SU-DHL-6 (cell line): ENCODE data around the gene CRCP.

Experiments used
- H2AFZ ChIP-seq: fragments of 200-600 bp; sonication (generic); 2 replicates; pipeline ENCODE4 v1.6.1; 2014; ENCODE audit warnings: low read depth, mild to moderate bottlenecking, moderate library complexity, mixed read lengths, antibody characterized with exemption, low read length; ENCODE audit not compliant: severe bottlenecking
- H3F3A ChIP-seq: fragments of 200-600 bp; shearing (Covaris generic); 2 replicates; pipeline ENCODE4 v1.6.0; 2016; ENCODE audit warnings: antibody characterized with exemption, mild to moderate bottlenecking; ENCODE audit not compliant: insufficient read depth
- H3K27ac ChIP-seq: fragments of 200-600 bp; sonication (generic); 2 replicates; pipeline ENCODE4 v1.5.1; 2016; ENCODE audit warnings: low read depth, mild to moderate bottlenecking, low read length, moderate library complexity, mixed read lengths
- H3K27me3 ChIP-seq: fragments of 200-600 bp; sonication (generic), shearing (Covaris generic); 2 replicates; pipeline ENCODE4 v1.6.0; 2014; ENCODE audit warnings: mild to moderate bottlenecking, low read length
- H3K36me3 ChIP-seq: fragments of 200-600 bp; sonication (generic); 2 replicates; pipeline ENCODE4 v1.6.1; 2014; ENCODE audit warnings: mild to moderate bottlenecking, low read length, mixed read lengths
- H3K4me2 ChIP-seq: fragments of 300-600, 200-600 bp; shearing (Covaris generic), sonication (generic); 2 replicates; pipeline ENCODE4 v1.6.0; 2014; ENCODE audit warnings: low read length, low read depth, mild to moderate bottlenecking; ENCODE audit not compliant: poor library complexity, severe bottlenecking
- H3K4me3 ChIP-seq: fragments of 200-600 bp; sonication (generic); 2 replicates; pipeline ENCODE4 v1.5.1; 2014; ENCODE audit warnings: antibody characterized with exemption, low read length, mild to moderate bottlenecking, mixed read lengths; ENCODE audit not compliant: insufficient read depth, poor library complexity, severe bottlenecking
- H3K79me2 ChIP-seq: fragments of 200-600 bp; sonication (generic); 2 replicates; pipeline ENCODE4 v1.6.1; 2014; ENCODE audit warnings: mild to moderate bottlenecking, low read length, moderate library complexity; ENCODE audit not compliant: insufficient read depth
- H3K9ac ChIP-seq: fragments of 200-600 bp; sonication (generic); 2 replicates; pipeline ENCODE4 v1.7.0; 2014; ENCODE audit warnings: mild to moderate bottlenecking, low read length
- H3K9me2 ChIP-seq: fragments of 200-600 bp; sonication (generic); replicated peaks from 2 replicates; pipeline ENCODE4 v1.6.1; 2014; ENCODE audit warnings: low read length; ENCODE audit not compliant: insufficient read depth
- H3K9me3 ChIP-seq: fragments of 200-600 bp; sonication (generic); 2 replicates; pipeline ENCODE4 v1.6.1; 2014; ENCODE audit warnings: low read length, mixed read lengths; ENCODE audit not compliant: insufficient read depth
- H4K20me1 ChIP-seq: fragments of 200-600 bp; sonication (generic); 2 replicates; pipeline ENCODE4 v1.6.1; 2014; ENCODE audit warnings: low read depth, mild to moderate bottlenecking, antibody characterized with exemption, low read length, moderate library complexity, mixed read lengths
- EZH2phosphoT487 ChIP-seq: fragments of 200-600 bp; sonication (generic), shearing (Covaris generic); conservative IDR thresholded peaks from 2 replicates; pipeline ENCODE4 v1.6.1; 2018; ENCODE audit warnings: mild to moderate bottlenecking, antibody characterized with exemption, low read length, moderate library complexity, mixed read lengths
- TF ChIP-seq, protein P1 (sequence below): fragments of 200-600 bp; sonication (generic); IDR thresholded peaks from one replicate; pipeline ENCODE4 v1.5.1; 2017; ENCODE audit warnings: antibody characterized with exemption, mild to moderate bottlenecking, low read length, moderate library complexity; ENCODE audit not compliant: insufficient read depth, poor library complexity, severe bottlenecking

CRCP gene

DNA sequence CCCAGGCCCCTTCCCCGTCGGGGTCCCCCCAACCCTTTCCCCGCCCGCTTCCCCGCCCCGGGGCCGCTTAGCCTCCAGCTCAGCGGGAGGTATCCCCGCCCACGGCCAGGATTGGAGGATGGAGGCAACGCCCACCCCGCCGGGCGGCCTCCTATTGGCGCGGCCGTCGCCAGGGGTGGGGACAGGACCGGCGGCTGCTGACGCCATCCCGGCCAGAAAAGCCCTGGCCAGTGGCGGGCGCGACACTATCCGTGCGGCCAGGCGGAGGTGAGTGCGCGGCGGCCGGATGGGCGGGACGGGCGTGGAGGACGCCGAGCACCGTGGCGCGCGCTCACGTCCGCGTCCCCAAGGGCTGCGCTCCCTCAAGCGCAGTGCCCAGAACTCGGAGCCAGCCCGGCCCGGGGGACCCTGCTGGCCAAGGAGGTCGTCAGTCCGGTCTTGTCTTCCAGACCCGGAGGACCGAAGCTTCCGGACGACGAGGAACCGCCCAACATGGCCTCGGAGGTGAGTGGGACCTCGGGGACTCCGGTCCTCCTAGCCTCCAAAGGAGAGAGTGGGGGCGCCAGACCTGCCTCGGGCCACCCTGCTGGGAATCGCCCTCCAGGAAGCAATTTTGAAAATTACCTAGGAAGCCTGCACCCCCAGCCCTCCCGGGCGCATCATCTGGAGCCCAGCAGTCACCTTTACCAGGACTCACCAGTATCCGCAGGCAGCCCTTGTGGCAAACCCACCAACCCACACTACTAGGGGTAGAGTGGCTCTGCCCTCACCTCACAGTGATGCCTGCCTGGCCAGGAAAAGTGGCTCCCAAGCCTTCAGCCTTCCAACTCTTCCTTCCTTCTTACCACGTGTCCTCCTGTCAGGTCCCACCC, 38.8 kb upstream of the CRCP start, which contains the start of gene ASL:
Gene ASL, plus strand, starts transcription at position 230 of the 872 bp plus-strand sequence. Its CDS starts 263 bp downstream, at position 493.
- no peaks in the 10 kb centered on the region for H3K9me2 ChIP-seq
- no peaks in the 10 kb centered on the region for H3K27me3 ChIP-seq
- TF ChIP-seq EZH2phosphoT487, result no peak
- TF ChIP-seq, protein P1, sequence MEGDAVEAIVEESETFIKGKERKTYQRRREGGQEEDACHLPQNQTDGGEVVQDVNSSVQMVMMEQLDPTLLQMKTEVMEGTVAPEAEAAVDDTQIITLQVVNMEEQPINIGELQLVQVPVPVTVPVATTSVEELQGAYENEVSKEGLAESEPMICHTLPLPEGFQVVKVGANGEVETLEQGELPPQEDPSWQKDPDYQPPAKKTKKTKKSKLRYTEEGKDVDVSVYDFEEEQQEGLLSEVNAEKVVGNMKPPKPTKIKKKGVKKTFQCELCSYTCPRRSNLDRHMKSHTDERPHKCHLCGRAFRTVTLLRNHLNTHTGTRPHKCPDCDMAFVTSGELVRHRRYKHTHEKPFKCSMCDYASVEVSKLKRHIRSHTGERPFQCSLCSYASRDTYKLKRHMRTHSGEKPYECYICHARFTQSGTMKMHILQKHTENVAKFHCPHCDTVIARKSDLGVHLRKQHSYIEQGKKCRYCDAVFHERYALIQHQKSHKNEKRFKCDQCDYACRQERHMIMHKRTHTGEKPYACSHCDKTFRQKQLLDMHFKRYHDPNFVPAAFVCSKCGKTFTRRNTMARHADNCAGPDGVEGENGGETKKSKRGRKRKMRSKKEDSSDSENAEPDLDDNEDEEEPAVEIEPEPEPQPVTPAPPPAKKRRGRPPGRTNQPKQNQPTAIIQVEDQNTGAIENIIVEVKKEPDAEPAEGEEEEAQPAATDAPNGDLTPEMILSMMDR, result no peak
- H3K36me3 ChIP-seq, result no peaks in the 10 kb centered on the region
- peaks cover 7% of the 10 kb centered on the region; the same call in 1 of the 2 replicates for H3K79me2 ChIP-seq
- peak within 1 kb of the TSS; percentile 66 for H3K4me3 ChIP-seq
- no peaks in the 10 kb centered on the region for H3K9me3 ChIP-seq
- no peaks in the 10 kb centered on the region for H4K20me1 ChIP-seq
- H3K9ac ChIP-seq, result peak within 1 kb of the TSS; percentile 71
- peaks cover 9% of the 10 kb centered on the region; the same call in 1 of the 2 replicates for H3F3A ChIP-seq
- no peak within 1 kb of the TSS for H3K27ac ChIP-seq
- peak within 1 kb of the TSS; percentile 65 for H3K4me2 ChIP-seq
- peak within 1 kb of the TSS; percentile 88 for H2AFZ ChIP-seq

DNA sequence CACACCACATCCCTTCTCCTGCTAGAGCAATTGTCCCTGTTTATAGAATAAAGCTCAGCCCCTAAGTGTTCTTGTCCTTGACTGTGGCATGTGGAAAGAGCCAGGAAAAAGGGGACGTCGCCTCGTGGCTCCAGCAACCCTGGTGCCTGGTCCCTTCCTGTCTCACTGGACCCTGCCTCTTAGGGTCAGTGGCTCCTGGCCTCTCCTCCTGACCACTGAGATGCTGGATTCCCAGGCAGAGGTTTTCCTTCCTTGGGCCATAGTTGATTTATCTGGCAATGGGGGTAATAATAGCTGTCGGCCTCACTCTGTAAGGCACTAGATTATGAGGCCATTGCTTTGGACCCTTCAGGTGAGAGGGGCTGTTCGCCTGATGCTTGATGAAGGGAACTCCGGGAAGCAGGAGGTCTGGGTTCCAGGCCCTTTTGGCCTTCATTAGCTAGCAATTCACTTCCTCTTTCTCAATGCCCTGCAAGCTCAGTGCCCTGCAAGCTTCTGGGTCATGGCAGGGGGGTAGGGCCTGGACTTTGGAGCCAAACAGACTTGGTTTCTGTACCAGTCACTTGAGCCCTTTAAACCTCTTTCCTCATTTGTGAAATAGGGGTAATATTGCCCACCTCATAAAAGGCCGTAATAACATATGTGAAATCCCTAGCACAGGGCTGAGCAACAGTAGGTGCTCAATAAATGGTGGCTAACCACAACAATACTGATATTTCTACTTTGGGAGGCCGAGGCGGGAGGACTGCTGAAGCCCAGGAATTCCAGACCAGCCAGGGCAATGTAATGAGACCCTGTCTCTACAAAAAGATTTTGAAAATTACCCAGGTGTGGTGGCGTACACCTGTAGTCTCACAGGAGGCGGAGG, 38.0 kb upstream of the CRCP start:
- TF ChIP-seq, protein P1, result no peak
- no peak for TF ChIP-seq EZH2phosphoT487
- H3K9me3 ChIP-seq, result no peaks in the 10 kb centered on the region
- H3K9me2 ChIP-seq, result no peaks in the 10 kb centered on the region
- H3K9ac ChIP-seq, result peak overlapping the region; percentile 71
- no peaks in the 10 kb centered on the region for H4K20me1 ChIP-seq
- H3K79me2 ChIP-seq, result peaks cover 7% of the 10 kb centered on the region; the same call in 1 of the 2 replicates
- H3K27ac ChIP-seq, result no peak overlapping the region
- peak overlapping the region; percentile 65 for H3K4me2 ChIP-seq
- H3K36me3 ChIP-seq, result no peaks in the 10 kb centered on the region
- H3K4me3 ChIP-seq, result peak overlapping the region; percentile 66
- H2AFZ ChIP-seq, result peak overlapping the region; percentile 88
- peaks cover 9% of the 10 kb centered on the region; the same call in 1 of the 2 replicates for H3F3A ChIP-seq
- H3K27me3 ChIP-seq, result no peaks in the 10 kb centered on the region

DNA sequence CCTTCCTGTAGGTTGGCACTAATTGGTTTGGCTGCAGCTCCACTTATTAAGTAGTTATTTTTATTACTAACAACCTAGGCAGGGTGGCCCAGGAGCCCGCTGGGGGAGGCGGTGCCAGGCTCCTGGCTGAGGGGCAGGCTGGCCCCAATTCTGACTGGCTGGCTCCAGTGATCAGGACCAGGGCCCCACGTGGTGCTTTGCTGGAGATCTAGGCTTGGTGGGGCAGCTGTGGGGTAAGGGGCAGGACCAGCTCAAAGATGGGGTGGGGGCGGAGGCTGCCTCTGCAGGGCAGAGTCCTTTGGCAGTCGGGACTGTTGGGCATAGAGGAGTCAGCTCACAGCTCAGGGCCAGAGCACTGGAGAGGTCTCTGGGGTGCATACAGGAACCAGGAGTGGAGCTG, 36.6 kb upstream of the CRCP start:
- Histone ChIP-seq H3K36me3 (no peaks in the 10 kb centered on the region), H3K27me3 (no peaks in the 10 kb centered on the region), H4K20me1 (no peaks in the 10 kb centered on the region), H2AFZ (no peak overlapping the region), H3K79me2 (peaks cover 7% of the 10 kb centered on the region; the same call in 1 of the 2 replicates), H3K9me2 (no peaks in the 10 kb centered on the region), H3K4me3 (no peak overlapping the region), H3K27ac (no peak overlapping the region), H3K4me2 (no peak overlapping the region), H3K9me3 (no peaks in the 10 kb centered on the region), H3F3A (peaks cover 9% of the 10 kb centered on the region; the same call in 1 of the 2 replicates), H3K9ac (no peak overlapping the region)
- TF ChIP-seq EZH2phosphoT487, result no peak
- TF ChIP-seq, protein P1, result no peak
